NCI-H446 treated with DMSO at 0.1 percent for 48 hours (cell line): ENCODE results near the gene RASGEF1C.

Experiments used
- DNase-seq: peaks from one replicate; lab custom pipeline; 2025; lab: John Stamatoyannopoulos, UW

RASGEF1C gene

GRCh38 chr5:180179442-180180420 is 29.3 kb downstream of the RASGEF1C start:
- DNase-seq: no peak

GRCh38 chr5:180178531-180179441 is 30.2 kb downstream of the RASGEF1C start:
- DNase-seq: no peak

- DNase-seq: no peak
These were observed 32.8 kb downstream of the RASGEF1C start for GRCh38 chr5:180176191-180176590.

GRCh38 chr5:180175015-180175431 is 34.0 kb downstream of the RASGEF1C start:
- DNase-seq: no peak

GRCh38 chr5:180174587-180174972 is 34.4 kb downstream of the RASGEF1C start:
- no peak for DNase-seq

- DNase-seq: no peak
These were observed 35.0 kb downstream of the RASGEF1C start for GRCh38 chr5:180173875-180174586.

- DNase-seq: no peak
These were observed 35.8 kb downstream of the RASGEF1C start for GRCh38 chr5:180173198-180173544.

- no peak for DNase-seq
These were observed 36.4 kb downstream of the RASGEF1C start for GRCh38 chr5:180172447-180173197.

- no peak for DNase-seq
These were observed 37.4 kb downstream of the RASGEF1C start for GRCh38 chr5:180171568-180172094.

- DNase-seq: no peak
These were observed 38.0 kb downstream of the RASGEF1C start for GRCh38 chr5:180170810-180171567.

GRCh38 chr5:180170106-180170809 is 38.8 kb downstream of the RASGEF1C start:
- DNase-seq: no peak

- DNase-seq: no peak
These were observed 39.5 kb downstream of the RASGEF1C start for GRCh38 chr5:180169248-180170105.

- no peak for DNase-seq
These were observed 40.3 kb downstream of the RASGEF1C start for GRCh38 chr5:180168758-180169157.

- DNase-seq: no peak
These were observed 42.8 kb downstream of the RASGEF1C start for GRCh38 chr5:180166176-180166575.

- DNase-seq: no peak
These were observed 46.7 kb downstream of the RASGEF1C start for GRCh38 chr5:180162304-180162661.

- DNase-seq: no peak
These were observed 47.3 kb downstream of the RASGEF1C start for GRCh38 chr5:180161420-180162303.

GRCh38 chr5:180160789-180161188 is 48.2 kb downstream of the RASGEF1C start:
- DNase-seq: no peak

GRCh38 chr5:180160215-180160614 is 48.8 kb downstream of the RASGEF1C start:
- no peak for DNase-seq
